ENCODE data around the gene KCNG4.

Gene KCNG4

GRCh38 chr16:84176192-84177053, 63.4 kb downstream of the KCNG4 start:
- DNase-seq (ENCODE audit: low spot score) = no peak
- in situ Hi-C loops (cut with MboI; ENCODE audit: low pct_unique_long_range_greater_than_20kb, low sequenced_read_pairs, unreplicated experiment) = loop anchor here (5.0 kb wide), 1 partner anchor 89 kb away; no protein-coding TSS in a partner anchor
- TF ChIP-seq, protein P1, sequence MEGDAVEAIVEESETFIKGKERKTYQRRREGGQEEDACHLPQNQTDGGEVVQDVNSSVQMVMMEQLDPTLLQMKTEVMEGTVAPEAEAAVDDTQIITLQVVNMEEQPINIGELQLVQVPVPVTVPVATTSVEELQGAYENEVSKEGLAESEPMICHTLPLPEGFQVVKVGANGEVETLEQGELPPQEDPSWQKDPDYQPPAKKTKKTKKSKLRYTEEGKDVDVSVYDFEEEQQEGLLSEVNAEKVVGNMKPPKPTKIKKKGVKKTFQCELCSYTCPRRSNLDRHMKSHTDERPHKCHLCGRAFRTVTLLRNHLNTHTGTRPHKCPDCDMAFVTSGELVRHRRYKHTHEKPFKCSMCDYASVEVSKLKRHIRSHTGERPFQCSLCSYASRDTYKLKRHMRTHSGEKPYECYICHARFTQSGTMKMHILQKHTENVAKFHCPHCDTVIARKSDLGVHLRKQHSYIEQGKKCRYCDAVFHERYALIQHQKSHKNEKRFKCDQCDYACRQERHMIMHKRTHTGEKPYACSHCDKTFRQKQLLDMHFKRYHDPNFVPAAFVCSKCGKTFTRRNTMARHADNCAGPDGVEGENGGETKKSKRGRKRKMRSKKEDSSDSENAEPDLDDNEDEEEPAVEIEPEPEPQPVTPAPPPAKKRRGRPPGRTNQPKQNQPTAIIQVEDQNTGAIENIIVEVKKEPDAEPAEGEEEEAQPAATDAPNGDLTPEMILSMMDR (IDR thresholded peaks at IDR 0.05; ENCODE audit: extremely low read depth, insufficient read depth, missing control alignments) = no peak

DNA sequence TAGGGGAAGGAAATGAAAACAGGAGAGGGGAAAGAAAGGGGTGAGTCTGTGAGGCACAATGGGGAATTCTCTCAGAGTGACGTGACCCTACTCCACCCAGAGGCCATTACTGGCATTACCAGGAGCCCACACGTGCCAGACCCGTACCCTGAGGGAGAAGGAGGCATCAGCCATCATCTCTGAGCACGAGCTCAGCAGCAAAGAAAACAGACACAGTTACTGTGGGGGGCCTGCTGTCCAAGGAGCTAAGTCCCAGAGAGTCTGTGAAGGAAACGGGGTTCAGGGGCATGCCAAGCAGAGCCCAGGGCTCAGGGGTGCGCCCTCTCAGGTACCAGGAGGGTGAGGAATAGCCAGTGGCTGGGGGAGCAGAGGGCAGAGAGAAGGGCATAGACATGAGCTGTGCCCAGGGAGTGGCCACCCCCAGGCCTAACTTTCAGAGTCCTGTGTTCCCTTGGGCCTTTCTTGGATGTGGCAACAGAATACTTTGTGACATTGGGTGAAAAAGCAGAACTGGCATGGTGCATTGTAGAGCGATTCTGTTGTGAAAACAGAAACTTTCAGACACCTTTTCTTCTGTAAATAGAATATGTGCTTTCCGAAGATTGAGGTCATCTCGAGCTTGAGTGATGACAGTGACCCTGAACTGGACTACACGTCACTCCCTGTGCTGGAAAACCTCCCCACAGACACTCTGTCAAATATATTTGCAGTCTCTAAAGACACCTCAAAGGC, 64.3 kb downstream of the KCNG4 start:
- peak; percentile 70 for DNase-seq (ENCODE audit: low spot score)
- in situ Hi-C loops (cut with MboI; ENCODE audit: low pct_unique_long_range_greater_than_20kb, low sequenced_read_pairs, unreplicated experiment) = loop anchor here (5.0 kb wide), 1 partner anchor 88 kb away; no protein-coding TSS in a partner anchor
- TF ChIP-seq, protein P1 (IDR thresholded peaks at IDR 0.05; ENCODE audit: extremely low read depth, insufficient read depth, missing control alignments) = peak; percentile 72

GRCh38 chr16:84174396-84174795, 65.4 kb downstream of the KCNG4 start:
- TF ChIP-seq, protein P1 (IDR thresholded peaks at IDR 0.05; ENCODE audit: extremely low read depth, insufficient read depth, missing control alignments) = no peak
- in situ Hi-C loops (cut with MboI; ENCODE audit: low pct_unique_long_range_greater_than_20kb, low sequenced_read_pairs, unreplicated experiment) = no loop called here
- no peak for DNase-seq (ENCODE audit: low spot score)

- in situ Hi-C loops (cut with MboI; ENCODE audit: low pct_unique_long_range_greater_than_20kb, low sequenced_read_pairs, unreplicated experiment) = no loop called here
- no peak for DNase-seq (ENCODE audit: low spot score)
- TF ChIP-seq, protein P1 (IDR thresholded peaks at IDR 0.05; ENCODE audit: extremely low read depth, insufficient read depth, missing control alignments) = no peak
Measured at GRCh38 chr16:84169765-84170310, 70.0 kb downstream of the KCNG4 start.

All from GM13977 (cell line).